IPS-20b (cell line): ENCODE data around the gene HMOX1.
"Not testable (repeated sequence)": the region's sequence is repeated elsewhere in the genome, so short reads cannot be mapped to it uniquely, and the experiment has no call there.

Source experiments
- H3K27ac ChIP-seq: one replicate; pipeline ENCODE4 v1.5.1; 2013; ENCODE audit warnings: low read length
- H3K27me3 ChIP-seq: 2 replicates; pipeline ENCODE4 v1.6.1; 2013; ENCODE audit warnings: mild to moderate bottlenecking, low read length, inconsistent platforms; ENCODE audit not compliant: insufficient read depth
- H3K36me3 ChIP-seq: 2 replicates; pipeline ENCODE4 v1.6.1; 2013; ENCODE audit warnings: low read depth, mild to moderate bottlenecking, inconsistent platforms, low read length, moderate library complexity; ENCODE audit not compliant: insufficient read depth
- H3K4me1 ChIP-seq: 2 replicates; pipeline ENCODE4 v1.6.1; 2013; ENCODE audit warnings: mild to moderate bottlenecking, control low read depth, inconsistent platforms, low read length, moderate library complexity; ENCODE audit not compliant: insufficient read depth
- H3K4me3 ChIP-seq: 2 replicates; pipeline ENCODE4 v1.5.1; 2013; ENCODE audit warnings: mild to moderate bottlenecking, low read length, inconsistent platforms
- H3K9ac ChIP-seq: 2 replicates; pipeline ENCODE4 v1.6.1; 2013; ENCODE audit warnings: low read depth, mild to moderate bottlenecking, inconsistent platforms, low read length, moderate library complexity
- H3K9me3 ChIP-seq: 2 replicates; pipeline ENCODE4 v1.6.1; 2013; ENCODE audit warnings: mild to moderate bottlenecking, low read depth, low read length, inconsistent platforms; ENCODE audit not compliant: insufficient read depth

Gene HMOX1

GRCh38 chr22:35426801-35427140 lies 45.9 kb downstream of the HMOX1 start:
- Histone ChIP-seq H3K9me3 (no peaks in the 10 kb centered on the region), H3K27ac (no peak overlapping the region), H3K27me3 (no peaks in the 10 kb centered on the region), H3K4me1 (peaks cover 11% of the 10 kb centered on the region), H3K9ac (peak overlapping the region; percentile 1; the same call in 1 of the 2 replicates), H3K4me3 (no peak overlapping the region), H3K36me3 (peaks cover 75% of the 10 kb centered on the region)

- H3K9ac ChIP-seq = no peak overlapping the region
- H3K4me3 ChIP-seq = no peak overlapping the region
- peaks cover 63% of the 10 kb centered on the region for H3K36me3 ChIP-seq
- no peak overlapping the region for H3K27ac ChIP-seq
- no peaks in the 10 kb centered on the region for H3K9me3 ChIP-seq
- H3K27me3 ChIP-seq = no peaks in the 10 kb centered on the region
- peaks cover 7% of the 10 kb centered on the region for H3K4me1 ChIP-seq
Measured at GRCh38 chr22:35430897-35431322, 50.0 kb downstream of the HMOX1 start.

GRCh38 chr22:35431483-35432227 lies 50.8 kb downstream of the HMOX1 start:
- Histone ChIP-seq H3K27me3 (no peaks in the 10 kb centered on the region), H3K4me3 (no peak overlapping the region), H3K9me3 (no peaks in the 10 kb centered on the region), H3K4me1 (peaks cover 4% of the 10 kb centered on the region; the same call in 1 of the 2 replicates), H3K9ac (no peak overlapping the region), H3K27ac (no peak overlapping the region), H3K36me3 (peaks cover 55% of the 10 kb centered on the region)

GRCh38 chr22:35432228-35432905 lies 51.5 kb downstream of the HMOX1 start:
- no peaks in the 10 kb centered on the region for H3K27me3 ChIP-seq
- peaks cover 48% of the 10 kb centered on the region for H3K36me3 ChIP-seq
- H3K4me3 ChIP-seq = no peak overlapping the region
- no peak overlapping the region for H3K9ac ChIP-seq
- H3K4me1 ChIP-seq = no peaks in the 10 kb centered on the region
- no peak overlapping the region for H3K27ac ChIP-seq
- no peaks in the 10 kb centered on the region for H3K9me3 ChIP-seq

GRCh38 chr22:35434061-35434710 lies 53.3 kb downstream of the HMOX1 start:
- H3K36me3 ChIP-seq = peaks cover 38% of the 10 kb centered on the region
- no peaks in the 10 kb centered on the region for H3K4me1 ChIP-seq
- H3K4me3 ChIP-seq = no peak overlapping the region
- H3K9me3 ChIP-seq = no peaks in the 10 kb centered on the region
- H3K9ac ChIP-seq = no peak overlapping the region
- H3K27ac ChIP-seq = no peak overlapping the region
- no peaks in the 10 kb centered on the region for H3K27me3 ChIP-seq

- no peak overlapping the region for H3K27ac ChIP-seq
- H3K9ac ChIP-seq = no peak overlapping the region
- H3K4me3 ChIP-seq = no peak overlapping the region
- H3K4me1 ChIP-seq = no peaks in the 10 kb centered on the region
- H3K9me3 ChIP-seq = no peaks in the 10 kb centered on the region
- no peaks in the 10 kb centered on the region for H3K27me3 ChIP-seq
- peaks cover 38% of the 10 kb centered on the region for H3K36me3 ChIP-seq
Measured at GRCh38 chr22:35435201-35435740, 54.4 kb downstream of the HMOX1 start.

GRCh38 chr22:35436421-35436820 lies 55.5 kb downstream of the HMOX1 start:
- no peak overlapping the region for H3K9ac ChIP-seq
- peaks cover 32% of the 10 kb centered on the region for H3K36me3 ChIP-seq
- no peaks in the 10 kb centered on the region for H3K4me1 ChIP-seq
- H3K4me3 ChIP-seq = no peak overlapping the region
- H3K27ac ChIP-seq = no peak overlapping the region
- H3K9me3 ChIP-seq = no peaks in the 10 kb centered on the region
- H3K27me3 ChIP-seq = no peaks in the 10 kb centered on the region; the same call in 1 of the 2 replicates

- no peaks in the 10 kb centered on the region; the same call in 1 of the 2 replicates for H3K27me3 ChIP-seq
- no peak overlapping the region for H3K9ac ChIP-seq
- H3K9me3 ChIP-seq = no peaks in the 10 kb centered on the region
- peaks cover 26% of the 10 kb centered on the region for H3K36me3 ChIP-seq
- H3K4me3 ChIP-seq = no peak overlapping the region
- H3K27ac ChIP-seq = no peak overlapping the region
- no peaks in the 10 kb centered on the region for H3K4me1 ChIP-seq
Measured at GRCh38 chr22:35437049-35437448, 56.2 kb downstream of the HMOX1 start.

GRCh38 chr22:35438673-35439364 lies 57.9 kb downstream of the HMOX1 start:
- H3K9me3 ChIP-seq, H3K27me3 ChIP-seq, H3K27ac ChIP-seq, H3K36me3 ChIP-seq, H3K9ac ChIP-seq, H3K4me1 ChIP-seq, H3K4me3 ChIP-seq: not testable (repeated sequence)

- peaks cover 3% of the 10 kb centered on the region for H3K36me3 ChIP-seq
- no peak overlapping the region for H3K9ac ChIP-seq
- H3K9me3 ChIP-seq = no peaks in the 10 kb centered on the region
- H3K4me3 ChIP-seq = no peak overlapping the region
- no peaks in the 10 kb centered on the region; the same call in 1 of the 2 replicates for H3K27me3 ChIP-seq
- no peaks in the 10 kb centered on the region for H3K4me1 ChIP-seq
- H3K27ac ChIP-seq = no peak overlapping the region
Measured at GRCh38 chr22:35439365-35439717, 58.4 kb downstream of the HMOX1 start.

- no peaks in the 10 kb centered on the region; the same call in 1 of the 2 replicates for H3K27me3 ChIP-seq
- H3K27ac ChIP-seq = no peak overlapping the region
- H3K9me3 ChIP-seq = no peaks in the 10 kb centered on the region
- no peak overlapping the region for H3K4me3 ChIP-seq
- no peaks in the 10 kb centered on the region for H3K36me3 ChIP-seq
- no peaks in the 10 kb centered on the region for H3K4me1 ChIP-seq
- H3K9ac ChIP-seq = no peak overlapping the region
Measured at GRCh38 chr22:35440129-35440528, 59.2 kb downstream of the HMOX1 start.
